Heart left ventricle (tissue), 13 donors: ENCODE measurements around the gene ATP2B2.

Experiments used
- CTCF ChIP-seq, 12 donors: fragments of 200-600 bp; sonication (generic) in 4 of 12; IDR thresholded peaks; one replicate each; pipeline versions ENCODE4 v1.5.0 to v1.8.0; 2018 to 2022; ENCODE audit warnings: antibody characterized with exemption in 12 of 12, mild to moderate bottlenecking in 5 of 12
- POLR2A ChIP-seq, 2 donors: fragments of 450-650 bp; IDR thresholded peaks; one replicate each; pipeline ENCODE4 v1.6.1; 2017; ENCODE audit warnings: antibody characterized with exemption in 2 of 2, mild to moderate bottlenecking in 2 of 2, moderate library complexity in 2 of 2
- donor health status: ischemic (EF 13 %, LVEDD 7.1; RV severe dilation, severe dysfunction).
- donor health status: DM: no; HTN: yes; CAD: no.
- donor health status: DM: no; HTN: no; CAD: no.
- donor health status: ischemic (EF 25% LVEDD 6.9; RV normal size, moderate dysfunction).
- donor health status: ischemic (EF 25% LVEDD 5.7; RV mildly dilated, moderate dysfunction).
- donor health status: ischemic (EF 35%, LVEDD 5.7; RV mildly dilated, moderate dysfunction).
- donor health status: nonischemic (EF 11% LVEDD 7.7; RV severe dilation, severe dysfunction).
- donor health status: DM: yes; HTN: yes; CAD: no.
- donor health status: PGD.
- donor health status: ischemic (EF 29% LVEDD 5.4; RV normal size, mild dysfunction).
- donor health status: nonischemic (EF 23%, LVEDD 6.1; RV moderate dilation, normal function).

- TF ChIP-seq POLR2A (IDR thresholded peaks at IDR 0.05) (no peak), CTCF (IDR thresholded peaks at IDR 0.05) (peak in 5 of 12 donors; percentile 9 to 60 (median 19))
These were observed 218.6 kb downstream of the ATP2B2 start for GRCh38 chr3:10286596-10287295.
